ENCODE measurements around the gene SNED1. TPM values are rescaled to one million over a fixed set of nuclear protein-coding genes. Genes with fewer than 3 reads are reported as not detected.
A peak's percentile ranks its signal among the peaks of the same experiment; 100 is the strongest.

SNED1 gene
- total RNA-seq, 1 donor from 2014 or later, result 19.4 TPM

GRCh38 chr2:241070361-241070760 lies 71.9 kb downstream of the SNED1 start:
- H3K4me1 Mint-ChIP-seq (ENCODE audit: unreplicated experiment), result no peaks in the 10 kb centered on the region
- TF ChIP-seq CTCF (IDR thresholded peaks at IDR 0.05), result no peak
- no peaks in the 10 kb centered on the region for H3K9me3 Mint-ChIP-seq (ENCODE audit: unreplicated experiment)
- DNase-seq (ENCODE audit: extremely low spot score, unreplicated experiment), result peak; percentile 69
- peaks cover 7% of the 10 kb centered on the region for H3K27me3 Mint-ChIP-seq (ENCODE audit: unreplicated experiment)
- H3K27ac Mint-ChIP-seq (ENCODE audit: unreplicated experiment), result no peak overlapping the region
- H3K36me3 Mint-ChIP-seq (ENCODE audit: unreplicated experiment), result peaks cover under 1% of the 10 kb centered on the region
- no peak overlapping the region for H3K4me3 Mint-ChIP-seq (ENCODE audit: unreplicated experiment)

DNA sequence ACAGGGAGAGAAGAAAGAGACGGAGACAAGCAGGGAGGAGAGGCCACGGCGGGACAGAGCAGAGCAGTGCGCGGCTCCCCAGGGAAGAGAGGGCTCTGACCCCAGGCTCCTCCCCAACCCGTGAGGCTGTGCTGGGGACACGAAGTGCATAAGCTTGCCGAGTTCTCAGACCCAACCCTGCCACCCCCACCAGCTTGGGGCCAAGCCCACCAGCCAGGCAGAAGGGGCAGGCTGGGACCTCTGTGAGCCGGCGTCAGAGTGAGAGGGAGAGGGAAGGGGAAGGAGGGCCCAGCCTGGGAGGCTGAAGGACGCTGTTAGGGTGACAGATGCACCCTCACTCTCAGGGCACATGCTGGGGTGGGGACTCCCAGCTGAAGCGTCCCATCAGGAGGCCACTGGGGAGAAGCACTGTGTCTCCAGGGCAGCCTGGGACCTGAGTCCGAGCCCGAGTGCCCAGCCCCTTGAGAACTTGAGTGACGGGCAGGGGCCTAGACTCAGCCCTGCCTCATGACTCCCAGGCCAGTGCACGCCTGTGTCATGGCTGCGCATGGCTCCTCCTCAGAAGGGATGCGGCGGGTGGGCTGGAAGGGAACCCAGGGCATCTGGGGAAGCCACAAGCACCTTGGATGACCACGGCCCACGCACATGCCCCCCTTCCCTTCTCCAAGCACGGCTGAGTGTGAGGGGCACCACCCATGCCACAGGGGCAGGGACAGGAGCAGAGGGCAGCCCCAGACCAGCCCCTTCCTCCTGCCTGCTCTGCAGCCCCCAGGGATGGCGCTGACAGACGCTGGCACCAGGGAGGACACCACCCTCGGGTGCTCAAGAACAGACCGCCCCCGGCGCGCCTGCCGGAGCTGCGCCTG lies 72.6 kb downstream of the SNED1 start:
- Mint-ChIP-seq H3K27ac (ENCODE audit: unreplicated experiment) (no peak overlapping the region), H3K27me3 (ENCODE audit: unreplicated experiment) (peaks cover 7% of the 10 kb centered on the region), H3K4me1 (ENCODE audit: unreplicated experiment) (no peaks in the 10 kb centered on the region), H3K9me3 (ENCODE audit: unreplicated experiment) (no peaks in the 10 kb centered on the region), H3K4me3 (ENCODE audit: unreplicated experiment) (no peak overlapping the region), H3K36me3 (ENCODE audit: unreplicated experiment) (peaks cover 4% of the 10 kb centered on the region)
- DNase-seq (ENCODE audit: extremely low spot score, unreplicated experiment), result peak; percentile 82
- TF ChIP-seq CTCF (IDR thresholded peaks at IDR 0.05), result no peak

DNA sequence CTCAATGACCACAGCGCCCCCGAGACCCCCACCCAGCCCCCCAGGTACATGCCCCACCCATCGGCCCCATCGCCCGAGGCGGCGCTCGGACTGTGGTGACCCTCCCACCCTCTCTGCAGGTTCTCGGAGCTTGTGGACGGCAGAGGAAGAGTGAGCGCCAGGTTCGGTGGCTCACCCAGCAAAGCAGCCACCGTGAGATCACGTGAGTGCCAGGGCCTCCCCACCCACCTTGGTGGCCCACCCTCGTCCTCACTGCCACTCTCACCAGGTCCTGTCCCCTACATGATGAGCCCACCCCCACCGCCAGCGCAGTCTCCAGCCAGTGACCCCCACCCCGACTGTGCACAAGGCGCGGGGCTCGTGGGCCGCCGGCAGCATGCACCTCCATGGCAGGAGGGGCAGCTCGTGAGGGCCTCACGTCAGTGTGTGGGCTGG lies 73.3 kb downstream of the SNED1 start:
- no peaks in the 10 kb centered on the region for H3K9me3 Mint-ChIP-seq (ENCODE audit: unreplicated experiment)
- peak; percentile 75 for DNase-seq (ENCODE audit: extremely low spot score, unreplicated experiment)
- H3K4me1 Mint-ChIP-seq (ENCODE audit: unreplicated experiment), result no peaks in the 10 kb centered on the region
- no peak for TF ChIP-seq CTCF (IDR thresholded peaks at IDR 0.05)
- peaks cover 4% of the 10 kb centered on the region for H3K36me3 Mint-ChIP-seq (ENCODE audit: unreplicated experiment)
- no peak overlapping the region for H3K4me3 Mint-ChIP-seq (ENCODE audit: unreplicated experiment)
- no peak overlapping the region for H3K27ac Mint-ChIP-seq (ENCODE audit: unreplicated experiment)
- H3K27me3 Mint-ChIP-seq (ENCODE audit: unreplicated experiment), result peaks cover 7% of the 10 kb centered on the region

GRCh38 chr2:241072151-241072550 lies 73.7 kb downstream of the SNED1 start:
- no peak for TF ChIP-seq CTCF (IDR thresholded peaks at IDR 0.05)
- DNase-seq (ENCODE audit: extremely low spot score, unreplicated experiment), result peak; percentile 76
- no peaks in the 10 kb centered on the region for H3K4me1 Mint-ChIP-seq (ENCODE audit: unreplicated experiment)
- H3K36me3 Mint-ChIP-seq (ENCODE audit: unreplicated experiment), result peaks cover 4% of the 10 kb centered on the region
- no peak overlapping the region for H3K27ac Mint-ChIP-seq (ENCODE audit: unreplicated experiment)
- H3K9me3 Mint-ChIP-seq (ENCODE audit: unreplicated experiment), result no peaks in the 10 kb centered on the region
- no peak overlapping the region for H3K4me3 Mint-ChIP-seq (ENCODE audit: unreplicated experiment)
- H3K27me3 Mint-ChIP-seq (ENCODE audit: unreplicated experiment), result peaks cover 7% of the 10 kb centered on the region

- Mint-ChIP-seq H3K36me3 (ENCODE audit: unreplicated experiment) (peaks cover 4% of the 10 kb centered on the region), H3K4me3 (ENCODE audit: unreplicated experiment) (no peak overlapping the region)
These were observed 74.2 kb downstream of the SNED1 start for GRCh38 chr2:241072553-241073165.

More at GRCh38 chr2:241072553-241073165, 74.2 kb downstream of the SNED1 start:
- Mint-ChIP-seq H3K9me3 (ENCODE audit: unreplicated experiment) (no peaks in the 10 kb centered on the region), H3K27me3 (ENCODE audit: unreplicated experiment) (peaks cover 7% of the 10 kb centered on the region), H3K27ac (ENCODE audit: unreplicated experiment) (no peak overlapping the region), H3K4me1 (ENCODE audit: unreplicated experiment) (no peaks in the 10 kb centered on the region)
- TF ChIP-seq CTCF (IDR thresholded peaks at IDR 0.05), result no peak
- DNase-seq (ENCODE audit: extremely low spot score, unreplicated experiment), result no peak

Data from osteocyte (in vitro differentiated cells).